ENCODE results near the gene ACP6.

- TF ChIP-seq CTCF (IDR thresholded peaks at IDR 0.05) (no peak), POLR2A (IDR thresholded peaks at IDR 0.05) (no peak)
Observed at GRCh38 chr1:147683163-147683763, 12.9 kb upstream of the ACP6 start.
